Endothelial cell (in vitro differentiated cells): ENCODE data around the gene RPS18. TPM values are rescaled to one million over a fixed set of nuclear protein-coding genes. Genes with fewer than 3 reads are reported as not detected.

Experiments used
- DNase-seq: peaks from one replicate; pipeline ENCODE4 v3.0.0; 2021; ENCODE audit warnings: low spot score
- H3K27ac Mint-ChIP-seq: one replicate; pipeline ENCODE4 v1.8.0; 2021; ENCODE audit warnings: mixed read lengths, inconsistent platforms; ENCODE audit not compliant: unreplicated experiment
- H3K27me3 Mint-ChIP-seq: one replicate; pipeline ENCODE4 v1.8.0; 2021; ENCODE audit warnings: mild to moderate bottlenecking, moderate library complexity, mixed read lengths, inconsistent platforms; ENCODE audit not compliant: unreplicated experiment
- H3K36me3 Mint-ChIP-seq: one replicate; pipeline ENCODE4 v1.8.0; 2021; ENCODE audit warnings: mild to moderate bottlenecking, low read depth, mixed read lengths, inconsistent platforms; ENCODE audit not compliant: unreplicated experiment
- H3K4me1 Mint-ChIP-seq: one replicate; pipeline ENCODE4 v1.8.0; 2021; ENCODE audit warnings: mild to moderate bottlenecking, mixed read lengths, inconsistent platforms; ENCODE audit not compliant: unreplicated experiment
- H3K4me3 Mint-ChIP-seq: one replicate; pipeline ENCODE4 v1.8.0; 2021; ENCODE audit warnings: mild to moderate bottlenecking, mixed read lengths, inconsistent platforms; ENCODE audit not compliant: unreplicated experiment
- H3K9me3 Mint-ChIP-seq: one replicate; pipeline ENCODE4 v1.8.0; 2021; ENCODE audit warnings: mixed read lengths, inconsistent platforms; ENCODE audit not compliant: unreplicated experiment
- CTCF ChIP-seq: fragments of 200-600 bp; sonication (generic); IDR thresholded peaks from one replicate; pipeline ENCODE4 v1.5.0; 2021; ENCODE audit warnings: antibody characterized with exemption; ENCODE audit not compliant: unreplicated experiment
- total RNA-seq: library from RNA; stranded (reverse); fragmentation: NEBNext Ultra II Directional; extraction: Animal tissue kit (Norgen Biotek cat#: 25700); gene quantifications from one replicate; pipeline ENCODE4 v1.2.1, GENCODE V29; 2021; ENCODE audit not compliant: unreplicated experiment

The RPS18 gene
- total RNA-seq, 1 donor from 2014 or later, result 2,251 TPM

GRCh38 chr6:33315793-33316602 lies 44.1 kb downstream of the RPS18 start:
- no peak for DNase-seq
- H3K9me3 Mint-ChIP-seq, result no peaks in the 10 kb centered on the region
- no peak for TF ChIP-seq CTCF
- H3K4me3 Mint-ChIP-seq, result peak overlapping the region; percentile 88
- no peak overlapping the region for H3K27ac Mint-ChIP-seq
- peaks cover 15% of the 10 kb centered on the region for H3K27me3 Mint-ChIP-seq
- H3K4me1 Mint-ChIP-seq, result peaks cover 47% of the 10 kb centered on the region
- H3K36me3 Mint-ChIP-seq, result peaks cover 25% of the 10 kb centered on the region

- no peak for TF ChIP-seq CTCF
- Mint-ChIP-seq H3K27ac (peak overlapping the region; percentile 64), H3K27me3 (peaks cover 12% of the 10 kb centered on the region), H3K4me1 (peaks cover 54% of the 10 kb centered on the region), H3K36me3 (peaks cover 25% of the 10 kb centered on the region), H3K9me3 (no peaks in the 10 kb centered on the region), H3K4me3 (peak overlapping the region; percentile 88)
- no peak for DNase-seq
Measured at GRCh38 chr6:33316603-33317418, 44.9 kb downstream of the RPS18 start.

DNA sequence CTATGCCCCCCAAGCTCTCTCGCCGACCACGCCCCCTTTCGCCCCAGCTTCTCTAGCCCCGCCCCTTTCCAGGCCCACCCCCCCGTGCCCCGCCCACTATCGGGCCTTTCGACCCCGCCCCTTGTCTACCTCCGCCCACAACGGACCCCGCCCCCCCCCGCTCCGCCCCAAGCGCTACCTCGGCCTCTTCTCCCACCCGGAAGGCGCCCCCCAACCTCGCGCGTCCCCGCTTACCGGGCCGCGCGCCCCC lies 45.5 kb downstream of the RPS18 start:
- no peak for DNase-seq
- Mint-ChIP-seq H3K9me3 (no peaks in the 10 kb centered on the region), H3K36me3 (peaks cover 30% of the 10 kb centered on the region), H3K4me3 (peak overlapping the region; percentile 88), H3K4me1 (peaks cover 54% of the 10 kb centered on the region), H3K27ac (no peak overlapping the region), H3K27me3 (peaks cover 12% of the 10 kb centered on the region)
- TF ChIP-seq CTCF, result no peak

DNA sequence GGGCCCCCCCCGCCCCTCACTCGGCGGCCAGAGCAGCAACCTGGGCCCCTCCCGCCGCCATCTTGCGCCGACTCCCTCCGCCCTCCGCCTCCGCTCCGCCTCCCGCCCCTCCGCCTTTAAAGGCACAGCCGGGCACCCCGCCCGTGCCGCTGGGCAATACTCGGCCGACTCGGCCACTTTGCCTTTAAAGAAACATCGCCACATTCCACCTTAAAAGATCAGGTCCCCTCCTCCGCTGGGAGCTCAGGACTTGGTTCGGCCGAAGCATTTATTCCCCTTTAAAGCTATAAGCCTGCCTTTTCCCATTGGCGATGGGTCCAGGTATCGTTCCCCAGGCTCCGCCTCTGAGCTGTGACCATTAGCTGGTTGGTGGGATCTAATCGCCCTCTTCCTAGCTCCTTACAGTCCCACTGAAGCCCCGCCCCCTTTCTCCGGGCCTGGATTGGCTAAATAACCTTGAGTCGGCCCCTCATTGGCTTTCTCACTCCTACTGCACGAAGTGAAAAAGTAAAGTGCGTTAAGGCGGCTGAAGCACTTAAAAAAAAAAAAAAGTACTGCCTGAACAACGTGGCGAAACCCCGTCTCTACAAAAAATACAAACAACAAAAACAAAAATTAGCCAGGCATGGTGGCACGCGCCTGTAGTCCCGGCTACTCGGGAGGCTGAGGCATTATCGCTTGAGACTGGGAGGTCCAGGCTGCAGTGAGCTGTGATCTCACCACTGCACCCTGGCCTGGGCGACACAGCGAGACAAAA lies 46.0 kb downstream of the RPS18 start, which contains the start of gene ZBTB22:
Gene ZBTB22, minus strand, starts transcription at position 76 of the 757 bp plus-strand sequence. CDS start 828 bp downstream, outside the sequence.
- H3K4me3 Mint-ChIP-seq, result peak within 1 kb of the TSS; percentile 97
- no peak for TF ChIP-seq CTCF

More for the DNA sequence above, 46.0 kb downstream of the RPS18 start, which contains the start of gene ZBTB22:
- no peaks in the 10 kb centered on the region for H3K9me3 Mint-ChIP-seq
- H3K27me3 Mint-ChIP-seq, result peaks cover 17% of the 10 kb centered on the region
- H3K36me3 Mint-ChIP-seq, result peaks cover 32% of the 10 kb centered on the region
- peaks cover 54% of the 10 kb centered on the region for H3K4me1 Mint-ChIP-seq
- H3K27ac Mint-ChIP-seq, result peak within 1 kb of the TSS; percentile 64
- DNase-seq, result peak; percentile 95
